Mesendoderm (in vitro differentiated cells): ENCODE measurements around the gene SOX6. TPM values are rescaled to one million over a fixed set of nuclear protein-coding genes. Genes with fewer than 3 reads are reported as not detected.

Experiments
- DNase-seq: peaks from one replicate; pipeline ENCODE4 v3.0.0; 2013
- H2AK5ac ChIP-seq: 2 replicates; pipeline ENCODE4 v1.6.1; 2013; ENCODE audit warnings: low read length, inconsistent platforms
- H2BK120ac ChIP-seq: 2 replicates; pipeline ENCODE4 v1.6.1; 2013; ENCODE audit warnings: low read depth, mild to moderate bottlenecking, low read length, moderate library complexity, mixed read lengths
- H2BK15ac ChIP-seq: replicated peaks from 2 replicates; pipeline ENCODE4 v1.6.1; 2013; ENCODE audit warnings: low read depth, mild to moderate bottlenecking, moderate library complexity
- H2BK5ac ChIP-seq: 2 replicates; pipeline ENCODE4 v1.6.1; 2013; ENCODE audit warnings: low read length, inconsistent platforms
- H3K18ac ChIP-seq: 2 replicates; pipeline ENCODE4 v1.6.1; 2013; ENCODE audit warnings: mild to moderate bottlenecking, low read length, mixed read lengths
- H3K23ac ChIP-seq: one replicate; pipeline ENCODE4 v1.6.1; 2013; ENCODE audit warnings: low read length
- H3K27ac ChIP-seq: 2 replicates; pipeline ENCODE4 v1.5.1; 2013; ENCODE audit warnings: low read depth, mild to moderate bottlenecking, inconsistent platforms, low read length, moderate library complexity
- H3K27me3 ChIP-seq: 2 replicates; pipeline ENCODE4 v1.6.1; 2013; ENCODE audit warnings: low read length, control low read depth, mild to moderate bottlenecking, inconsistent platforms; ENCODE audit not compliant: insufficient read depth, poor library complexity
- H3K36me3 ChIP-seq: 2 replicates; pipeline ENCODE4 v1.6.1; 2013; ENCODE audit warnings: low read length, inconsistent platforms; ENCODE audit not compliant: control insufficient read depth, insufficient read depth
- H3K4ac ChIP-seq: one replicate; pipeline ENCODE4 v1.6.1; 2013; ENCODE audit warnings: low read depth, mild to moderate bottlenecking, low read length, moderate library complexity
- H3K4me1 ChIP-seq: 2 replicates; pipeline ENCODE4 v1.6.1; 2013; ENCODE audit warnings: low read depth, low read length, inconsistent platforms; ENCODE audit not compliant: control insufficient read depth
- H3K4me2 ChIP-seq: 2 replicates; pipeline ENCODE4 v1.6.1; 2013; ENCODE audit warnings: low read length
- H3K4me3 ChIP-seq: 2 replicates; pipeline ENCODE4 v1.5.1; 2013; ENCODE audit warnings: mild to moderate bottlenecking, low read length
- H3K56ac ChIP-seq: one replicate; pipeline ENCODE4 v1.6.1; 2013; ENCODE audit warnings: low read length
- H3K79me1 ChIP-seq: 2 replicates; pipeline ENCODE4 v1.6.1; 2013; ENCODE audit warnings: low read length, inconsistent platforms
- H3K79me2 ChIP-seq: 2 replicates; pipeline ENCODE4 v1.6.1; 2013; ENCODE audit warnings: mild to moderate bottlenecking, low read length; ENCODE audit not compliant: control insufficient read depth, insufficient read depth
- H3K9ac ChIP-seq: 2 replicates; pipeline ENCODE4 v1.6.1; 2013; ENCODE audit warnings: low read length, inconsistent platforms
- H4K5ac ChIP-seq: one replicate; pipeline ENCODE4 v1.6.1; 2013; ENCODE audit warnings: low read length
- H4K8ac ChIP-seq: one replicate; pipeline ENCODE4 v1.6.1; 2013; ENCODE audit warnings: low read depth, mild to moderate bottlenecking, control low read depth, low read length, moderate library complexity
- WGBS: extraction: QIAGEN DNeasy Blood & Tissue Kit; methylation state at CpG from one replicate; pipeline ENCODE4 v1.1.7; 2013; ENCODE audit warnings: low lambda C conversion rate, missing lambda C conversion rate; ENCODE audit not compliant: insufficient coverage; ENCODE audit errors: extremely low coverage; 5-methylcytosine and 5-hydroxymethylcytosine counted together
- polyA plus RNA-seq, 2 experiments: library from polyadenylated mRNA; stranded (reverse); fragments of 200-250 nt; gene quantifications; one replicate each; pipeline ENCODE4 v1.2.3, GENCODE V29; 2013

Gene SOX6
- 0.13 TPM for polyA plus RNA-seq (2013, experiment 1 of 2)
- polyA plus RNA-seq (2013, experiment 2 of 2) = 0.13 TPM

GRCh38 chr11:16356057-16356760 lies at the start of gene SOX6:
Gene SOX6 (minus strand): TSS chr11:16356546. CDS start chr11:16341248, 15,298 bp downstream.
- Histone ChIP-seq H4K8ac (no peak within 1 kb of the TSS), H3K4me3 (no peak within 1 kb of the TSS), H3K79me1 (no peaks in the 10 kb centered on the region), H3K36me3 (no peaks in the 10 kb centered on the region), H3K27ac (no peak within 1 kb of the TSS), H2BK15ac (no peak within 1 kb of the TSS), H4K5ac (no peak within 1 kb of the TSS), H2BK120ac (no peak within 1 kb of the TSS), H3K4me1 (no peaks in the 10 kb centered on the region), H3K27me3 (no peaks in the 10 kb centered on the region), H3K18ac (no peak within 1 kb of the TSS), H3K79me2 (no peaks in the 10 kb centered on the region), H3K4ac (no peak within 1 kb of the TSS), H3K4me2 (no peak within 1 kb of the TSS), H3K23ac (no peak within 1 kb of the TSS), H3K56ac (no peak within 1 kb of the TSS), H3K9ac (no peak within 1 kb of the TSS), H2AK5ac (no peak within 1 kb of the TSS), H2BK5ac (no peak within 1 kb of the TSS)
- peak; percentile 26 for DNase-seq
- WGBS = no CpG with 5 or more reads among the region's 3 CpGs

- H4K8ac ChIP-seq = no peak overlapping the region
- no peak overlapping the region for H3K18ac ChIP-seq
- no peak overlapping the region for H2BK120ac ChIP-seq
- no peak overlapping the region for H3K4me2 ChIP-seq
- no CpG with 5 or more reads among the region's 4 CpGs for WGBS
- no peak overlapping the region for H2BK5ac ChIP-seq
- no peak overlapping the region for H4K5ac ChIP-seq
- no peak overlapping the region for H3K56ac ChIP-seq
- no peaks in the 10 kb centered on the region for H3K36me3 ChIP-seq
- H3K27me3 ChIP-seq = peaks cover 3% of the 10 kb centered on the region
- no peaks in the 10 kb centered on the region for H3K79me2 ChIP-seq
- H2AK5ac ChIP-seq = no peak overlapping the region
- H2BK15ac ChIP-seq = no peak overlapping the region
- H3K23ac ChIP-seq = no peak overlapping the region
- H3K79me1 ChIP-seq = no peaks in the 10 kb centered on the region
- H3K9ac ChIP-seq = no peak overlapping the region
- no peak overlapping the region for H3K4me3 ChIP-seq
- H3K4me1 ChIP-seq = peaks cover 4% of the 10 kb centered on the region
- no peak for DNase-seq
- H3K27ac ChIP-seq = no peak overlapping the region
- H3K4ac ChIP-seq = no peak overlapping the region
Observed at GRCh38 chr11:16404781-16405285, 48.5 kb upstream of the SOX6 start.

GRCh38 chr11:16403851-16404250 lies 47.5 kb upstream of the SOX6 start:
- H3K4me1 ChIP-seq = peaks cover 4% of the 10 kb centered on the region
- H3K79me2 ChIP-seq = no peaks in the 10 kb centered on the region

GRCh38 chr11:16403448-16403803 lies 47.1 kb upstream of the SOX6 start:
- no peaks in the 10 kb centered on the region for H3K79me2 ChIP-seq
- no peak overlapping the region for H4K5ac ChIP-seq
- no peak overlapping the region for H3K4me2 ChIP-seq
- no CpG with 5 or more reads among the region's 2 CpGs for WGBS
- no peaks in the 10 kb centered on the region for H3K79me1 ChIP-seq
- H3K4ac ChIP-seq = no peak overlapping the region
- no peak overlapping the region for H2BK15ac ChIP-seq
- no peak overlapping the region for H3K27ac ChIP-seq
- DNase-seq = peak; percentile 3
- H2BK120ac ChIP-seq = no peak overlapping the region
- no peak overlapping the region for H3K18ac ChIP-seq
- H3K36me3 ChIP-seq = no peaks in the 10 kb centered on the region
- no peak overlapping the region for H3K4me3 ChIP-seq
- H3K9ac ChIP-seq = no peak overlapping the region
- no peak overlapping the region for H3K23ac ChIP-seq
- H3K56ac ChIP-seq = no peak overlapping the region
- no peak overlapping the region for H4K8ac ChIP-seq
- H2AK5ac ChIP-seq = no peak overlapping the region
- peaks cover 4% of the 10 kb centered on the region for H3K4me1 ChIP-seq
- no peak overlapping the region for H2BK5ac ChIP-seq
- H3K27me3 ChIP-seq = peaks cover 3% of the 10 kb centered on the region

More at GRCh38 chr11:16403851-16404250, 47.5 kb upstream of the SOX6 start:
- H2BK5ac ChIP-seq = no peak overlapping the region
- H3K4ac ChIP-seq = no peak overlapping the region
- no peak overlapping the region for H3K23ac ChIP-seq
- no peak overlapping the region for H2BK120ac ChIP-seq
- no peaks in the 10 kb centered on the region for H3K79me1 ChIP-seq
- no peak overlapping the region for H4K5ac ChIP-seq
- peaks cover 3% of the 10 kb centered on the region for H3K27me3 ChIP-seq
- H3K9ac ChIP-seq = no peak overlapping the region
- no peak overlapping the region for H2AK5ac ChIP-seq
- no peaks in the 10 kb centered on the region for H3K36me3 ChIP-seq
- no peak overlapping the region for H3K4me2 ChIP-seq
- no peak overlapping the region for H3K56ac ChIP-seq
- no peak overlapping the region for H4K8ac ChIP-seq
- H3K4me3 ChIP-seq = no peak overlapping the region
- H2BK15ac ChIP-seq = no peak overlapping the region
- WGBS = 100% methylated on average over 1 of the region's 1 CpG
- DNase-seq = no peak
- H3K27ac ChIP-seq = no peak overlapping the region
- no peak overlapping the region for H3K18ac ChIP-seq

- H3K27ac ChIP-seq = no peak overlapping the region
- no peak overlapping the region for H2AK5ac ChIP-seq
- H3K27me3 ChIP-seq = peaks cover 3% of the 10 kb centered on the region
- peak; percentile 70 for DNase-seq
- H3K79me2 ChIP-seq = no peaks in the 10 kb centered on the region
- H3K4me1 ChIP-seq = peaks cover 4% of the 10 kb centered on the region
- no peak overlapping the region for H2BK5ac ChIP-seq
- H3K56ac ChIP-seq = no peak overlapping the region
- H3K18ac ChIP-seq = no peak overlapping the region
- H3K23ac ChIP-seq = no peak overlapping the region
- no peaks in the 10 kb centered on the region for H3K36me3 ChIP-seq
- no peak overlapping the region for H4K5ac ChIP-seq
- H4K8ac ChIP-seq = no peak overlapping the region
- H3K4me3 ChIP-seq = no peak overlapping the region
- H2BK120ac ChIP-seq = no peak overlapping the region
- no peak overlapping the region for H2BK15ac ChIP-seq
- H3K79me1 ChIP-seq = no peaks in the 10 kb centered on the region
- H3K4ac ChIP-seq = no peak overlapping the region
- no peak overlapping the region for H3K9ac ChIP-seq
- no peak overlapping the region for H3K4me2 ChIP-seq
- WGBS = no CpG with 5 or more reads among the region's 5 CpGs
Observed at GRCh38 chr11:16402654-16403447, 46.5 kb upstream of the SOX6 start.
